IMR-90 (cell line): ENCODE measurements around the gene GFAP. TPM values are rescaled to one million over a fixed set of nuclear protein-coding genes. Genes with fewer than 3 reads are reported as not detected.

Experiments
- ATAC-seq: fragments of 200-7000 bp; cut with Tn5 transposase; 2 replicates; pipeline ENCODE4 v1.9.1; 2020; ENCODE audit warnings: low read depth, mild to moderate bottlenecking, moderate library complexity
- BruUV-seq: library from RNA; stranded (reverse); fragments of 400-500 nt; replicated peaks from 2 replicates; lab custom pipeline; 2021; lab: Mats Ljungman, UMichigan
- CTCF ChIA-PET: fragments of 300-600 bp; formaldehyde crosslinking; extraction: SDS; loops from one replicate; lab custom pipeline; 2021; ENCODE audit warnings: antibody characterized with exemption; lab: Yijun Ruan, JAX
- POLR2A ChIA-PET: fragments of 300-600 bp; sonication (Branson Sonifier 250); formaldehyde crosslinking; loops from one replicate; lab custom pipeline; 2022; ENCODE audit warnings: antibody characterized with exemption; ENCODE audit not compliant: unreplicated experiment; lab: Charles Lee
- DNase-seq: peaks from one replicate; pipeline ENCODE4 v3.0.0; 2013
- H2AFZ ChIP-seq: replicated peaks from 2 replicates; pipeline ENCODE3; 2013; ENCODE audit warnings: low read length, mild to moderate bottlenecking; ENCODE audit not compliant: poor library complexity
- H2AK5ac ChIP-seq: 2 replicates; pipeline ENCODE4 v1.6.1; 2013; ENCODE audit warnings: low read depth, low read length, inconsistent platforms
- H2AK9ac ChIP-seq: replicated peaks from 2 replicates; pipeline ENCODE3; 2013; ENCODE audit warnings: mild to moderate bottlenecking, low read depth, low read length, moderate library complexity; ENCODE audit not compliant: poor library complexity
- H2BK120ac ChIP-seq: 2 replicates; pipeline ENCODE4 v1.6.1; 2013; ENCODE audit warnings: low read depth, low read length, inconsistent platforms
- H2BK15ac ChIP-seq: 3 replicates; pipeline ENCODE4 v1.6.1; 2013; ENCODE audit warnings: low read depth, low read length, inconsistent platforms
- H2BK20ac ChIP-seq: 2 replicates; pipeline ENCODE4 v1.6.1; 2013; ENCODE audit warnings: low read depth, mild to moderate bottlenecking, inconsistent platforms, low read length, moderate library complexity
- H2BK5ac ChIP-seq: 2 replicates; pipeline ENCODE4 v1.6.1; 2013; ENCODE audit warnings: mild to moderate bottlenecking, low read depth, low read length, inconsistent platforms; ENCODE audit not compliant: poor library complexity, severe bottlenecking
- H3K14ac ChIP-seq: replicated peaks from 2 replicates; pipeline ENCODE4 v1.6.1; 2013; ENCODE audit warnings: low read depth, low read length, inconsistent platforms
- H3K18ac ChIP-seq: 2 replicates; pipeline ENCODE4 v1.6.1; 2013; ENCODE audit warnings: low read depth, low read length, control low read depth
- H3K23ac ChIP-seq: 2 replicates; pipeline ENCODE4 v1.6.1; 2013; ENCODE audit warnings: low read depth, low read length, inconsistent platforms
- H3K27ac ChIP-seq: 2 replicates; pipeline ENCODE4 v1.5.1; 2013; ENCODE audit warnings: mild to moderate bottlenecking, control low read depth, low read length; ENCODE audit not compliant: insufficient read depth
- H3K27me3 ChIP-seq: 2 replicates; pipeline ENCODE4 v1.6.1; 2013; ENCODE audit warnings: low read length; ENCODE audit not compliant: control insufficient read depth, insufficient read depth
- H3K36me3 ChIP-seq: 2 replicates; pipeline ENCODE4 v1.6.1; 2013; ENCODE audit warnings: low read length, mixed read lengths; ENCODE audit not compliant: control insufficient read depth, insufficient read depth
- H3K4ac ChIP-seq: 2 replicates; pipeline ENCODE4 v1.6.1; 2013; ENCODE audit warnings: low read depth, low read length, inconsistent platforms
- H3K4me1 ChIP-seq: 2 replicates; pipeline ENCODE4 v1.6.1; 2013; ENCODE audit warnings: low read length, mixed read lengths; ENCODE audit not compliant: control insufficient read depth, insufficient read depth
- H3K4me2 ChIP-seq: 2 replicates; pipeline ENCODE4 v1.6.1; 2013; ENCODE audit warnings: low read depth, mild to moderate bottlenecking, control low read depth, low read length, moderate library complexity
- H3K4me3 ChIP-seq: 2 replicates; pipeline ENCODE4 v1.5.1; 2013; ENCODE audit warnings: low read depth, mild to moderate bottlenecking, control low read depth, low read length, moderate library complexity; ENCODE audit not compliant: insufficient read depth
- H3K56ac ChIP-seq: 2 replicates; pipeline ENCODE4 v1.6.1; 2013; ENCODE audit warnings: low read length, inconsistent platforms; ENCODE audit not compliant: insufficient read depth; ENCODE audit errors: extremely low read depth
- H3K79me1 ChIP-seq, 2 experiments: 2 replicates each; pipeline ENCODE4 v1.6.1; 2013; ENCODE audit warnings: low read length in 2 of 2, inconsistent platforms in 1 of 2, low read depth in 1 of 2
- H3K9ac ChIP-seq: 2 replicates; pipeline ENCODE4 v1.6.1; 2013; ENCODE audit warnings: low read depth, low read length, control low read depth
- H3K9me1 ChIP-seq: 2 replicates; pipeline ENCODE4 v1.6.1; 2013; ENCODE audit warnings: low read length, inconsistent platforms; ENCODE audit not compliant: insufficient read depth
- H3K9me3 ChIP-seq: 2 replicates; pipeline ENCODE4 v1.6.1; 2013; ENCODE audit warnings: low read length; ENCODE audit not compliant: control insufficient read depth, insufficient read depth
- H4K20me1 ChIP-seq: 2 replicates; pipeline ENCODE4 v1.6.1; 2013; ENCODE audit warnings: low read length, inconsistent platforms; ENCODE audit not compliant: insufficient read depth
- H4K5ac ChIP-seq: 2 replicates; pipeline ENCODE4 v1.6.1; 2013; ENCODE audit warnings: mild to moderate bottlenecking, low read depth, low read length, control low read depth
- H4K8ac ChIP-seq, 2 experiments: 2 replicates each; pipeline ENCODE4 v1.6.1; 2013; ENCODE audit warnings: low read depth in 2 of 2, low read length in 2 of 2, control low read depth in 1 of 2, inconsistent platforms in 1 of 2
- H4K91ac ChIP-seq: 2 replicates; pipeline ENCODE4 v1.6.1; 2013; ENCODE audit warnings: low read depth, low read length, inconsistent platforms; ENCODE audit not compliant: insufficient read depth
- BHLHE40 ChIP-seq: fragments of 150-350 bp; IDR thresholded peaks from 2 replicates; pipeline ENCODE4 v1.6.1; 2016; ENCODE audit warnings: mild to moderate bottlenecking, low read depth, low read length
- FOS ChIP-seq: fragments of 150-350 bp; IDR thresholded peaks from 2 replicates; pipeline ENCODE4 v1.6.1; 2016; ENCODE audit warnings: low read depth, low read length
- MAFK ChIP-seq: IDR thresholded peaks from 2 replicates; pipeline ENCODE4 v1.6.1; 2012; ENCODE audit warnings: low read depth, low read length, improper control_type of control experiment
- MAZ ChIP-seq: IDR thresholded peaks from 2 replicates; pipeline ENCODE4 v1.6.1; 2012; ENCODE audit warnings: low read depth, mild to moderate bottlenecking, low read length, improper control_type of control experiment, moderate library complexity, borderline replicate concordance
- MXI1 ChIP-seq: IDR thresholded peaks from 2 replicates; pipeline ENCODE4 v1.6.1; 2012; ENCODE audit warnings: low read depth, mild to moderate bottlenecking, low read length, moderate library complexity, borderline replicate concordance
- NFE2L2 ChIP-seq: fragments of 150-350 bp; IDR thresholded peaks from 2 replicates; pipeline ENCODE4 v1.6.1; 2016; ENCODE audit warnings: low read depth, mild to moderate bottlenecking, low read length
- POLR2A ChIP-seq: IDR thresholded peaks from 2 replicates; pipeline ENCODE4 v1.6.1; 2012; ENCODE audit warnings: mild to moderate bottlenecking, low read depth, low read length
- RAD21 ChIP-seq: IDR thresholded peaks from 2 replicates; pipeline ENCODE4 v1.6.1; 2012; ENCODE audit warnings: low read length, improper control_type of control experiment
- RCOR1 ChIP-seq: IDR thresholded peaks from 2 replicates; pipeline ENCODE4 v1.6.1; 2012; ENCODE audit warnings: mild to moderate bottlenecking, low read length, improper control_type of control experiment; ENCODE audit not compliant: insufficient replicate concordance
- RFX5 ChIP-seq: IDR thresholded peaks from 2 replicates; pipeline ENCODE4 v1.8.0; 2012; ENCODE audit warnings: low read depth, mild to moderate bottlenecking, low read length, moderate library complexity
- SMC3 ChIP-seq: fragments of 150-350 bp; IDR thresholded peaks from 2 replicates; pipeline ENCODE4 v1.6.1; 2016; ENCODE audit warnings: low read depth, mild to moderate bottlenecking, antibody characterized with exemption, low read length, moderate library complexity
- WGBS, 2 experiments: methylation state at CpG; one replicate each; pipeline versions ENCODE4 v1.1.5 to v1.1.7; 2013; ENCODE audit warnings: missing lambda C conversion rate in 2 of 2; ENCODE audit not compliant: insufficient read length in 1 of 2; ENCODE audit errors: extremely low coverage in 2 of 2; 5-methylcytosine and 5-hydroxymethylcytosine counted together
- dilution Hi-C: fragments of 300-500 bp; cut with HindIII; formaldehyde crosslinking; loops from one replicate; pipeline ENCODE4 v1.14.3; 2018; ENCODE audit warnings: low sequenced_read_pairs; ENCODE audit not compliant: unreplicated experiment
- in situ Hi-C: fragments of 300-500 bp; cut with MboI; formaldehyde crosslinking; loops from 3 replicates; pipeline ENCODE4 v1.14.3; 2019; ENCODE audit warnings: low sequenced_read_pairs, inconsistent platforms, mixed read lengths
- intact Hi-C: fragments of 100-400 bp; cut with micrococcal nuclease; formaldehyde crosslinking; loops from 2 replicates; pipeline ENCODE4 v1.10.0; 2022
- polyA plus RNA-seq, 3 experiments: library from polyadenylated mRNA; depleted of rRNA; stranded (reverse); fragments of >200 nt; gene quantifications; 2 replicates each; pipeline ENCODE4 v1.2.3, GENCODE V29; 2012; ENCODE audit warnings: low replicate concordance in 1 of 3
- total RNA-seq: library from RNA; depleted of rRNA; stranded (reverse); fragments of >200 nt; gene quantifications from 2 replicates; pipeline ENCODE4 v1.2.3, GENCODE V29; 2012
- TF ChIP-seq, protein P1 (sequence below): fragments of 150-350 bp; IDR thresholded peaks from 2 replicates; pipeline ENCODE4 v1.6.1; 2016; ENCODE audit warnings: low read depth, mild to moderate bottlenecking, low read length, moderate library complexity, borderline replicate concordance
- TF ChIP-seq, protein P2 (sequence below): fragments of 150-350 bp; IDR thresholded peaks from 2 replicates; pipeline ENCODE4 v1.6.1; 2017; ENCODE audit warnings: mild to moderate bottlenecking, antibody characterized with exemption, low read length, low read depth

Gene GFAP
- total and polyA plus RNA-seq, 2 of the 4 experiments (the other 2 are of a cell fraction), result 0.18 to 0.19 TPM

DNA sequence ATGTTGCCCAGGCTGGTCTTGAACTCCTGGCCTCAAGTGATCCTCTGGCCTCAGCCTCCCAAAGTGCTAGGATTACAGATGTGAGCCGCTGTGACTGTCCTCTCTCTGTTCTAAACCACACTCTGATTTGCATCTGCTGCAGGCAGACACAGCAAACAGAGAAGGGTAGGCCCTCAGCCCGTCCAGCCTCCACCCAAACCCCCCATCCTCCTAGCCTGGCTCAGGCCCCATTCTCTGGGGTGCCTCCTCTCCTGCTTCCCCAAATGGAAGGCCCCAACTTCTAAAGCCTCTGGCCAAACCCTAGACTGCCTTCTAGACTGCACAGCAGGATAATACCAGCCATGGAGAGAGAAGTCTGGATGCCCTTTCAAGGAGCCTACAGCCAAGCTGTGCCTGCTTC is 4.1 kb upstream of the GFAP start (continued):
- TF ChIP-seq, protein P1, sequence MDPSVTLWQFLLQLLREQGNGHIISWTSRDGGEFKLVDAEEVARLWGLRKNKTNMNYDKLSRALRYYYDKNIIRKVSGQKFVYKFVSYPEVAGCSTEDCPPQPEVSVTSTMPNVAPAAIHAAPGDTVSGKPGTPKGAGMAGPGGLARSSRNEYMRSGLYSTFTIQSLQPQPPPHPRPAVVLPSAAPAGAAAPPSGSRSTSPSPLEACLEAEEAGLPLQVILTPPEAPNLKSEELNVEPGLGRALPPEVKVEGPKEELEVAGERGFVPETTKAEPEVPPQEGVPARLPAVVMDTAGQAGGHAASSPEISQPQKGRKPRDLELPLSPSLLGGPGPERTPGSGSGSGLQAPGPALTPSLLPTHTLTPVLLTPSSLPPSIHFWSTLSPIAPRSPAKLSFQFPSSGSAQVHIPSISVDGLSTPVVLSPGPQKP, result no peak
- TF ChIP-seq MXI1 (no peak), MAZ (no peak)

DNA sequence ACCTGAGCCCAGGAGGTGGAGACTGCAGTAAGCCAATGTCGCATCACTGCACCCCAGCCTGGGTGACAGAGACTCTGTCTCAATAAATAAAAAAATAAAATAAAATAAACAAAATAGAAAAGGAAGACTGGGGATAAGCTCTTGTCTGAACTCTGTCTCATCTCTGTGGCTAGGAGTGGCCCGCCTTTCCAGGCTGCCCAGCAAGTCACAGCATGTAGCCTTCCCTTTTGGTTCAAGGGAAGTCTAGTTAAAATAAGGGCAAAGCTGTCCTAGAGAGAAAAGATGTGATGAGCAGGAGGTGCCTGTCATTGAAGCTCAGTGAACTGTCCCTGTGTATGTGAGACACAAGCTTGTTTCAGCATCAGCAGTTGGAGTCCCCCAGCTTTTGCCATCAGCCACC is 2.7 kb upstream of the GFAP start:
- in situ Hi-C loops (no loop called here), intact Hi-C loops (no loop called here), dilution Hi-C loops (no loop called here)
- H3K36me3 ChIP-seq, result no peaks in the 10 kb centered on the region
- H2BK120ac ChIP-seq, result no peak overlapping the region
- no TSS peak for BruUV-seq
- H2AK9ac ChIP-seq, result no peak overlapping the region
- H3K79me1 ChIP-seq, result no peaks in the 10 kb centered on the region
- ATAC-seq (no peak), DNase-seq (no peak)
- no peak overlapping the region for H3K4me3 ChIP-seq
- H3K4me1 ChIP-seq, result peaks cover 9% of the 10 kb centered on the region; the same call in 1 of the 2 replicates
- no peak overlapping the region for H3K56ac ChIP-seq
- H4K5ac ChIP-seq, result no peak overlapping the region
- no peak overlapping the region for H2BK15ac ChIP-seq
- ChIA-PET POLR2A (no interaction called here), CTCF (interaction anchor here (0.5 to 6.6 kb wide), 2 partner anchors 25 to 103 kb away, joined by 3 to 62 read pairs; no protein-coding TSS in a partner anchor)
- H3K4me2 ChIP-seq, result no peak overlapping the region
- H3K9me3 ChIP-seq, result no peaks in the 10 kb centered on the region
- no peak overlapping the region for H3K18ac ChIP-seq
- H3K27me3 ChIP-seq, result peaks cover 12% of the 10 kb centered on the region; the same call in 1 of the 2 replicates
- no peak overlapping the region for H2BK20ac ChIP-seq
- H2AFZ ChIP-seq, result no peak overlapping the region
- no peak overlapping the region for H4K91ac ChIP-seq
- H3K9ac ChIP-seq, result no peak overlapping the region
- no CpG with 5 or more reads among the region's 2 CpGs for WGBS, 2 experiments
- H4K8ac ChIP-seq, result no peak overlapping the region
- H3K9me1 ChIP-seq, result no peaks in the 10 kb centered on the region
- no peak overlapping the region for H3K27ac ChIP-seq
- 0 out of 2 replicates have a peak overlapping the region, but pooled peaks have one; percentile 0 for H3K4ac ChIP-seq
- no peak overlapping the region for H2BK5ac ChIP-seq
- no peaks in the 10 kb centered on the region; the same call in 1 of the 2 replicates for H4K20me1 ChIP-seq
- H3K23ac ChIP-seq, result no peak overlapping the region
- no peak overlapping the region; the same call in 1 of the 2 replicates for H3K14ac ChIP-seq
- no peak overlapping the region for H2AK5ac ChIP-seq
- TF ChIP-seq SMC3 (no peak), MAFK (no peak), RAD21 (no peak), FOS (no peak), POLR2A (no peak), BHLHE40 (no peak), RFX5 (no peak), MXI1 (no peak), NFE2L2 (no peak), RCOR1 (no peak)
- TF ChIP-seq, protein P2, sequence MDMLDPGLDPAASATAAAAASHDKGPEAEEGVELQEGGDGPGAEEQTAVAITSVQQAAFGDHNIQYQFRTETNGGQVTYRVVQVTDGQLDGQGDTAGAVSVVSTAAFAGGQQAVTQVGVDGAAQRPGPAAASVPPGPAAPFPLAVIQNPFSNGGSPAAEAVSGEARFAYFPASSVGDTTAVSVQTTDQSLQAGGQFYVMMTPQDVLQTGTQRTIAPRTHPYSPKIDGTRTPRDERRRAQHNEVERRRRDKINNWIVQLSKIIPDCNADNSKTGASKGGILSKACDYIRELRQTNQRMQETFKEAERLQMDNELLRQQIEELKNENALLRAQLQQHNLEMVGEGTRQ, result no peak
- TF ChIP-seq, protein P1, result no peak
